Measurements from ENCODE around the gene DGKG.

DNA sequence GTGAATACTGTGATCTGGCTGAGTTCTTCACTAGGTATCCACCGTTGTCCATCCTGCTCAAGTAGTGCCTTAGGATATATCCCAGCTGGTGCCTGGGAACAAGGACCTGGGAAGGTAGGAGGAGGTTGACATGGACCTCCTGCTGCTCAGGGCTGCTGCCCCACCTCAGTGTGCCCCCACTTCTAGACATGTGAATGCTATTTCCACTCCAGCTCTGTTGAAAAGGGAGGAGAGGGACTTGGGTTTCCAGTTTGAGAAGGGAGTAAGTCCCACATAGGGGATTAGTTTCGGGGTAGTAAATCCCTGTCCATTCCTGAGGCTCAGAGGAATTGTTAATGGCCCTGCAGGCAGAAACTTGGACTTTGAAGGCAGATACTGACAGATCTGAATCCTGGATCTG lies 220.2 kb downstream of the DGKG start:
- TF ChIP-seq FOXM1 (IDR thresholded peaks at IDR 0.05; ENCODE audit: borderline replicate concordance) (no peak), FOXA1 (IDR thresholded peaks at IDR 0.05) (no peak), L3MBTL2 (conservative IDR thresholded peaks at IDR 0.05) (no peak), SUZ12 (IDR thresholded peaks at IDR 0.05) (no peak), BHLHE40 (IDR thresholded peaks at IDR 0.05; ENCODE audit: borderline replicate concordance) (no peak), ELF4 (IDR thresholded peaks at IDR 0.05) (no peak), ARNT (IDR thresholded peaks at IDR 0.05) (no peak), ZNF384 (IDR thresholded peaks at IDR 0.05) (no peak), SP1 (IDR thresholded peaks at IDR 0.05) (no peak), HDGF (IDR thresholded peaks at IDR 0.05; ENCODE audit: borderline replicate concordance) (no peak), NFRKB (IDR thresholded peaks at IDR 0.05) (no peak), TARDBP (IDR thresholded peaks at IDR 0.05) (no peak), FOXK2 (IDR thresholded peaks at IDR 0.05) (no peak)
- TF ChIP-seq, protein P1, sequence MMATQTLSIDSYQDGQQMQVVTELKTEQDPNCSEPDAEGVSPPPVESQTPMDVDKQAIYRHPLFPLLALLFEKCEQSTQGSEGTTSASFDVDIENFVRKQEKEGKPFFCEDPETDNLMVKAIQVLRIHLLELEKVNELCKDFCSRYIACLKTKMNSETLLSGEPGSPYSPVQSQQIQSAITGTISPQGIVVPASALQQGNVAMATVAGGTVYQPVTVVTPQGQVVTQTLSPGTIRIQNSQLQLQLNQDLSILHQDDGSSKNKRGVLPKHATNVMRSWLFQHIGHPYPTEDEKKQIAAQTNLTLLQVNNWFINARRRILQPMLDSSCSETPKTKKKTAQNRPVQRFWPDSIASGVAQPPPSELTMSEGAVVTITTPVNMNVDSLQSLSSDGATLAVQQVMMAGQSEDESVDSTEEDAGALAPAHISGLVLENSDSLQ (IDR thresholded peaks at IDR 0.05), result no peak
